ENCODE results near the gene RUFY3. TPM values are rescaled to one million over a fixed set of nuclear protein-coding genes. Genes with fewer than 3 reads are reported as not detected.
A peak's percentile ranks its signal among the peaks of the same experiment; 100 is the strongest.
"Not testable (repeated sequence)": the region's sequence is repeated elsewhere in the genome, so short reads cannot be mapped to it uniquely, and the experiment has no call there.

Gene RUFY3
- total RNA-seq, 2 experiments from 2014 or later = 10.6 to 11.2 TPM

DNA sequence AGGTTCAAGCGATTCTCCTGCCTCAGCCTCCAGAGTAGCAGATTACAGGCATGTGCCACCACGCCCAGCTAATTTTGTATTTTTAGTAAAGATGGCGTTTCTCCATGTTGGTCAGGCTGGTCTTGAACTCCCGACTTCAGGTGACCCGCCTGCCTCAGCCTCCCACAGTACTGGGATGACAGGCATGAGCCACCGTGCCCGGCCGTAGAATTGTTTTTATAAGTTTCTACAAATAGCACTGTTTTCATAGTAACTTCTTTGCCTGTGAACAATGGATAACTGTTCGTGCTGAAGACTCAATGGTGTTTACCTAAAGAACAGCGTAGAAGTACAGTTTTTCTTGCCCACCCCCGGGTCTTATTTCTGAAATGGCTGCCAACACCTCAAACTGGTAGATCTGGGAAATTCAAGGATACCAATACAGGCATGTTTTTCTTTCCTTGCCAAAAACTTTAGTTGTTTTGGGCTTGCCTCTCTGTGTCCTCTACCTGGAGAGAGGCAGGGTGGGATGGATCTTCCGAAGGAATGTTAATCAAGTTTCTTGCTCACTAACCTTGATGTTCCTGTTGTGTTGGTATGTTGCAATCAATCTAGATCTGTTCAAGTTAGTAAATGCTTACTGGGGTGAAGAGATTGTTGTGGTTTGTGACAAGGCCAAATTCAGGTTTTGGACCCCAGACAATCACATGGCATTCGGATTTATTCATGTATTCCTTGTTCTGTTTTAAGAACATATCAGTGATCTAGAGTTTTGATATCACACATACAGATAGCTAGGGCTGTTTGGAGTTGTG lies 2.8 kb upstream of the RUFY3 start:
- Mint-ChIP-seq H3K36me3 (ENCODE audit: low read depth) (no peaks in the 10 kb centered on the region), H3K9me3 (ENCODE audit: low read depth) (no peaks in the 10 kb centered on the region), H3K27ac (no peak overlapping the region), H3K4me1 (peaks cover 39% of the 10 kb centered on the region), H3K4me3 (no peak overlapping the region), H3K27me3 (no peaks in the 10 kb centered on the region)
- ChIA-PET CTCF (interaction anchor here (0.7 kb wide), 1 partner anchor 16 kb away, joined by 3 read pairs; no protein-coding TSS in a partner anchor), POLR2A (no interaction called here)
- ATAC-seq (no peak), DNase-seq (no peak)
- intact Hi-C loops (cut with DNase I, micrococcal nuclease) = no loop called here

DNA sequence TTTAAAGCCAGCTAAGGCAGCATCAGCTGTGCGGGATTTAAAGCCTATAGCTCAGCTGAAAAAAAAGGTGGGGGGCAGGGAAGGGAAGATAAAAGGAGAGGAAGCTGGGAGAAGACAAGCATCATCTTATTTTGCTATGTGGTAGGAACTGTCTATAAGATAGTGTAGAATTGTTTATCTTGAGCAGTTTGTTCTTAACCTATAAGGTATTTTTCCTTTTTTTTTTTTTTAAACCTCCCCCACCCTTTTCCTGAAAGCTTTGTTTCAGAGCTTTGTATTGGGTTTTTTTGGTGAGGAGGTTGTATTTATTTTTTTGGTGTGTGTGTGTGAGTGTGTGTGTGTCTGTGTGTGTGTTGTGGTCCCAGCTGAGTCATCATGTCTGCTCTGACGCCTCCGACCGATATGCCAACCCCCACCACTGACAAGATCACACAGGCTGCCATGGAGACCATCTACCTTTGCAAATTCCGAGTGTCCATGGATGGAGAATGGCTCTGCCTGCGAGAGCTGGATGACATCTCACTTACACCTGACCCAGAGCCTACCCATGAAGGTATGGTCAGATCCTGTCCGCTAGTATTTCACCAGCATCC lies 531 bp downstream of the RUFY3 start:
- H3K4me1 Mint-ChIP-seq = peaks cover 22% of the 10 kb centered on the region
- no peak overlapping the region for H3K27ac Mint-ChIP-seq
- ChIA-PET CTCF (interaction anchor here (0.6 to 2.7 kb wide), 10 partner anchors 12 to 461 kb away, joined by 3 to 6 read pairs (median 4); no protein-coding TSS in a partner anchor), POLR2A (no interaction called here)
- H3K9me3 Mint-ChIP-seq (ENCODE audit: low read depth) = no peaks in the 10 kb centered on the region
- peak; percentile 86 for ATAC-seq
- H3K36me3 Mint-ChIP-seq (ENCODE audit: low read depth) = no peaks in the 10 kb centered on the region
- no peaks in the 10 kb centered on the region for H3K27me3 Mint-ChIP-seq
- intact Hi-C loops (cut with DNase I, micrococcal nuclease) = loop anchor here in 1 of 2 experiments (2.0 kb wide), 1 partner anchor 15 kb away; no protein-coding TSS in a partner anchor
- no peak overlapping the region for H3K4me3 Mint-ChIP-seq
- peak; percentile 51 for DNase-seq

DNA sequence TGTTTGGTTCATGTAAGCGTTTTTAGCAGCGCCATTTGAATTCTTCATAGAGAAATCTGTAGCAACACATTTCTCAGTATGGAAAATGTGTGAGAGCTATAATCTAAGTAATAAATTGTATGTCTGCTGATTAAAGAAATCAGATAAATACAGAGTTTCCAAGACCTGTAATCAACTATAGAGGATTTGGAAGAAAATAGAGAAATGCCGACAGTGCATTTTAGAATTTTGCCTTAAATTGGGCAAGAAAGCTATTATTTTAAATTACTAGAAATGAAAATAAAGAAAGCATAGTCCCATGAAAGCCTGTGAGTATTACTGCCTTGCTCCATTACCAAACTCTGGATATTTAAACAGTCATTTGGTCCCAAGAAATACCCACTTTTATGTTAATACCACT lies 2.7 kb downstream of the RUFY3 start:
- H3K27me3 Mint-ChIP-seq = no peaks in the 10 kb centered on the region
- DNase-seq = no peak
- POLR2A ChIA-PET = interaction anchor here (0.6 kb wide), 1 partner anchor 92 kb away, joined by 3 read pairs; no protein-coding TSS in a partner anchor
- intact Hi-C loops (cut with DNase I, micrococcal nuclease) = no loop called here
- ATAC-seq = no peak
- H3K36me3 Mint-ChIP-seq (ENCODE audit: low read depth) = no peaks in the 10 kb centered on the region
- CTCF ChIA-PET = interaction anchor here (0.8 to 3.4 kb wide), 3 partner anchors 10 to 15 kb away, joined by 5 to 19 read pairs (median 6); no protein-coding TSS in a partner anchor
- H3K4me3 Mint-ChIP-seq = no peak overlapping the region
- peaks cover 22% of the 10 kb centered on the region for H3K4me1 Mint-ChIP-seq
- no peaks in the 10 kb centered on the region for H3K9me3 Mint-ChIP-seq (ENCODE audit: low read depth)
- H3K27ac Mint-ChIP-seq = no peak overlapping the region

DNA sequence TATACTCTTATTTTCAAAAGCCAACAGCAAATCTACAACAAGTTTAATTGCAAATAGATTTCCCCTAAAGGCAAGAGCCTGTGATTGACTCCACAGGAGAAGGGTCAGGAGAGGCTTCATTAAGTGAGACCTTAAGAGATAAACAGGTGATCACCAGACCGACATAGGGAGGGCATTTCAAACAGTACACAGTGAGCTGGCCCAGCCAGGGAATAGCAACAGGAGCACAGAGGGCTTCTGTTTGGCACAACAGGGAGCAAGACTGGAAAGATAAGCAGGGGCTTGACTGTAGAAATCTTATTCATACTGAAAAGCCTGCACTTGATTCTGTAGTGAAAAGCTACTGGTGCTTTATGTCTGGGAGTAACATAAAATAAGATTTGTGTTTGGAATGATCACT lies 3.9 kb downstream of the RUFY3 start:
- Mint-ChIP-seq H3K36me3 (ENCODE audit: low read depth) (no peaks in the 10 kb centered on the region), H3K27me3 (no peaks in the 10 kb centered on the region), H3K4me3 (no peak overlapping the region), H3K9me3 (ENCODE audit: low read depth) (no peaks in the 10 kb centered on the region), H3K4me1 (peaks cover 20% of the 10 kb centered on the region), H3K27ac (no peak overlapping the region)
- ChIA-PET POLR2A (no interaction called here), CTCF (interaction anchor here (3.4 kb wide), 1 partner anchor 9 kb away, joined by 19 read pairs; no protein-coding TSS in a partner anchor)
- ATAC-seq = no peak
- intact Hi-C loops (cut with DNase I, micrococcal nuclease) = no loop called here
- no peak for DNase-seq

DNA sequence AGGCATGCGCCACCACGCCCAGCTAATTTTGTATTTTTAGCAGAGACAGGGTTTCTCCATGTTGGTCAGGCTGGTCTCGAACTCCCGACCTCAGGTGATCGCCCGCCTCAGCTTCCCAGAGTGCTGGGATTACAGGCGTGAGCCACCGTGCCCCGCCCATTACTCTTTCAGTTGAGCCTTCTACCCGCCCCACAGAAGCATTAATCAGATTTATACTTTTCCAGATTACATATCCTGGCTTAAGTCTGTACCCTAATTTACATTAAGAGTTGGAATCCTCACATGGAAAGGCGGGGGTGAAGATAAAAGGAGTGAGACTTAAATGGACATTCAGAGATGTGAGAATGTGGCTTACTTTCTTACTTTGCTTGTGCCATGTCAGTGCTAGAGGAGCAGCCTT lies 4.8 kb downstream of the RUFY3 start:
- DNase-seq; H3K27me3 Mint-ChIP-seq; H3K9me3 Mint-ChIP-seq (ENCODE audit: low read depth); H3K4me3 Mint-ChIP-seq; ATAC-seq; intact Hi-C loops (cut with DNase I, micrococcal nuclease); POLR2A ChIA-PET; H3K27ac Mint-ChIP-seq; CTCF ChIA-PET; H3K36me3 Mint-ChIP-seq (ENCODE audit: low read depth): not testable (repeated sequence)
- H3K4me1 Mint-ChIP-seq = peaks cover 19% of the 10 kb centered on the region

DNA sequence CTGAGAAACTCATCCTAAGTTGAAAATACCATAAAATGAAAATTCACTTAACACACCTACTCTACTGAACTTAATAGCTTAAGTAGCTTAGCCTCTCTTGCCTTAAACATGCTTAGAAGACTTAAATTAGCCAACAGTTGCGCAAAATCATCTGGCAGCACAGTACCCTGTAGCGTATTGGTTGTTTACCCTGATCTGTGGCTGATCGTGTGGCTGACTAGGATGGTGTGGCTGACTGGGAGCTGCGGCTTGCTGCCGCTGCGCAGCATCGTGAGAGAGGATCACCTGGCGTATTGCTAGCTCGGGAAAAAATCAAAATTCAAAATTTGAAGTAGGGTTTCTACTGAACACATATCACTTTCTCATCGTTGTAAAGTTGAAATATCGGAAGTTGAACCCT lies 6.3 kb downstream of the RUFY3 start:
- intact Hi-C loops (cut with DNase I, micrococcal nuclease) = no loop called here
- DNase-seq (no peak), ATAC-seq (no peak)
- ChIA-PET POLR2A (no interaction called here), CTCF (interaction anchor here (0.6 kb wide), 2 partner anchors 104 to 671 kb away, joined by 3 to 4 read pairs; no protein-coding TSS in a partner anchor)
- Mint-ChIP-seq H3K9me3 (ENCODE audit: low read depth) (no peaks in the 10 kb centered on the region), H3K4me1 (peaks cover 11% of the 10 kb centered on the region), H3K27ac (no peak overlapping the region), H3K36me3 (ENCODE audit: low read depth) (no peaks in the 10 kb centered on the region), H3K27me3 (no peaks in the 10 kb centered on the region), H3K4me3 (no peak overlapping the region)

DNA sequence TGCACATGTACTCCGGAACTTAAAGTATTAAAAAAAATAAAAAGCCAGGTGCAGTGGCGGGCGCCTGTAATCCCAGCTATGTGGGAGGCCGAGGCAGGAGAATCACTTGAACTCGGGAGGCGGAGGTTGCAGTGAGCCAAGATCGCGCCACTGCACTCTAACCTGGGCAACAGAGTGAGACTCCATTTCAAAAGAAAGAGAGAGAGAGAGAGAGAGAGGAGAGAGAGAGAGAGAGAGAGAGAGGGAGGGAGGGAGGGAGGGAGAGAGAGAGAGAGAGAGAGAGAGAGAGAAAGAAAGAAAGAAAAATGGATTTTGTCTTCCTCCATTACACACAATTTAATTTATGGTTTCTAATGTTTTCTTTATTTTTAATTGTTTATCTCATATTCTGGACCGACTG lies 11.1 kb downstream of the RUFY3 start:
- H3K4me3 Mint-ChIP-seq; CTCF ChIA-PET; DNase-seq; POLR2A ChIA-PET; H3K36me3 Mint-ChIP-seq (ENCODE audit: low read depth); H3K9me3 Mint-ChIP-seq (ENCODE audit: low read depth); ATAC-seq; H3K27me3 Mint-ChIP-seq: not testable (repeated sequence)
- intact Hi-C loops (cut with DNase I, micrococcal nuclease) = loop anchor here in 1 of 2 experiments (10.0 kb wide), 1 partner anchor 72 kb away; no protein-coding TSS in a partner anchor
- H3K27ac Mint-ChIP-seq = peak overlapping the region; percentile 60
- peaks cover 36% of the 10 kb centered on the region for H3K4me1 Mint-ChIP-seq

DNA sequence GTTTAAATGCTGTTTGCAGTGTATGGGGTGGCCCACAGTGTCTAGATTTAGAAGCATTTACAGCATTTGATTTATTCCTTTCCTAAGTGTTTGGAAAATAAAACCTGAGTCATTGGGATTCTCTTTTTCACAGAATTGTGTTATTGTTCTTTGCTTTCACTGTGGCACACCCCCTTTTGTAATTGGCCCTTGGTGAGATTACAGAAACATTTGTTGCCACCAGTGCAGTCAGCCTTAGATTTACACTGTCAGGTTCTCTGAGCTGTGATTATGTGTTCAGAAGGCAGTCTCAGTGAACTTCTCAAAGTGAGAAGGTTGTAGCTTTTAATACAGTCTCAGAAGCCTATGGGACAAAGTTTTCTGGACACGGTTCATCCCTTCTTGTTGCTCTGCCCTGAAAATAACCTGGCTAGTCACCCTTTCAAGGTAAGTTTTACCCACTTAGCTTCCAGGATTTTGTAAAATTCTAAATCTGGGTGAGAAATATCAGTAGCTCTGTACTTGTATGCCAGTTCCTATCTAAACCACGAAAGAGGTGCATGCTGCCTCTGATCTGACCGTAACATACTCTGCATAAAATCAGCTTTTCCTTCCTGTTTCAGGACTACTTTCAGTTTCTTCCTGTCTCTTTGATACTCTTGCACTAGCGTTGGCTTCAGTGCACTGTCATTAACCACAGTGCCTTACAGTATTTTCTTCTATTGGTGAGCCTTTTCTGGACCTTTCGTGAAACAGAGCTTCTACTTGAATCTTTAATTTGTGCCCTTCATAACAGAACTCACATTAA lies 12.6 kb downstream of the RUFY3 start:
- Mint-ChIP-seq H3K4me3 (peak overlapping the region; percentile 52), H3K4me1 (peaks cover 36% of the 10 kb centered on the region), H3K27ac (peak overlapping the region; percentile 74), H3K27me3 (no peaks in the 10 kb centered on the region), H3K36me3 (ENCODE audit: low read depth) (no peaks in the 10 kb centered on the region), H3K9me3 (ENCODE audit: low read depth) (no peaks in the 10 kb centered on the region)
- DNase-seq (peak; percentile 39), ATAC-seq (peak; percentile 92)
- intact Hi-C loops (cut with DNase I, micrococcal nuclease) = loop anchor here (1.0 to 10.0 kb wide), 4 partner anchors 29 to 70 kb away; partner anchors contain the start of gene UTP3 (in 2 of the 2)
- CTCF ChIA-PET = interaction anchor here (0.6 to 2.8 kb wide), 16 partner anchors 10 to 276 kb away, joined by 3 to 19 read pairs (median 4); partner anchors contain the start of gene RUFY3
- POLR2A ChIA-PET = interaction anchor here (0.6 to 0.9 kb wide), 5 partner anchors 21 to 959 kb away, joined by 3 read pairs; partner anchors contain the start of gene DCK

DNA sequence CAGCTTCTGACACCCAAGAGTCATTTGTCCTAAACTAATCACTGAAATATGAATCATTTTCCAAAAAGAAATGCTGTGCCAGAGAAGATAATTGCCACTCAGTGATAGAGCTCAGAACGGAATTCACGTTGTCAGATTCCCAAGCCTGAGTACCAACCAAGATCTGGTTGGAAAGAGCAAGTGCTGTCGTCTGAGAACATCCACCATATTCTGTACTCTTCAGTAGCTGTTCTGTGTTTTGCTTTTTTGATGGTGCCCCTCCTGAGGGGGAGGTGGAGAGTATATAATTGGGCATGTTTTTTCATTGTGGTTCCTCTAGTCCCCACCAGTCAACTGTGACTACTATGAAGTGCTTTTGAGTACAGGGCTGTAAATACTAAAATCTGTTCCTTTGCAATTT lies 13.2 kb downstream of the RUFY3 start:
- Mint-ChIP-seq H3K9me3 (ENCODE audit: low read depth) (no peaks in the 10 kb centered on the region), H3K4me3 (peak overlapping the region; percentile 52), H3K27me3 (no peaks in the 10 kb centered on the region), H3K36me3 (ENCODE audit: low read depth) (no peaks in the 10 kb centered on the region), H3K27ac (peak overlapping the region; percentile 74), H3K4me1 (peaks cover 36% of the 10 kb centered on the region)
- DNase-seq (no peak), ATAC-seq (peak; percentile 30)
- ChIA-PET CTCF (interaction anchor here (0.6 to 2.8 kb wide), 16 partner anchors 10 to 275 kb away, joined by 3 to 19 read pairs (median 4); partner anchors contain the start of gene DCK), POLR2A (interaction anchor here (0.9 kb wide), 2 partner anchors 82 to 259 kb away, joined by 3 read pairs; partner anchors contain the start of gene DCK)
- intact Hi-C loops (cut with DNase I, micrococcal nuclease) = loop anchor here (1.0 to 10.0 kb wide), 4 partner anchors 30 to 70 kb away; partner anchors contain the start of gene UTP3 (in 2 of the 2)

DNA sequence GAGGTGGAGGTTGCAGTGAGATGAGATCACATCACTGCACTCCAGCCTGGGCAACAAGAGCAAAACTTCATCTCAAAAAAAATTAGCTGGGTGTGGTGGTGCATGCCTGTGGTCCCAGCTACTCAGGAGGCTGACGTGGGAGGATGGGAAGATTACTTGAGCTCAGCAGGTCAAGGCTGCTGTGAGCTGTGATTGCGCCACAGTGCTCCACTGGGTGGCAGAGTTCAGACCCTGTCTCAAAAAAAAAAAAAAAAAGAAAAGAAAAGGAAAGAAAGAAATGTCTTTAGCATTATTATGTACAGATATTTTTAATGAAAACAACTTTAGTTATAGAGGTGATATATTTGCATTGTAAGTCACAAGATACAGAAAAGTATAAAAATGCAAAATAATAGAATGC lies 14.2 kb downstream of the RUFY3 start:
- ATAC-seq (peak; percentile 51), DNase-seq (peak; percentile 63)
- not testable (repeated sequence) for H3K27me3 Mint-ChIP-seq; H3K9me3 Mint-ChIP-seq (ENCODE audit: low read depth); H3K27ac Mint-ChIP-seq; H3K4me3 Mint-ChIP-seq; H3K36me3 Mint-ChIP-seq (ENCODE audit: low read depth)
- peaks cover 36% of the 10 kb centered on the region for H3K4me1 Mint-ChIP-seq
- intact Hi-C loops (cut with DNase I, micrococcal nuclease) = loop anchor here in 1 of 2 experiments (2.0 to 10.0 kb wide), 3 partner anchors 31 to 103 kb away; partner anchors contain the start of gene GRSF1
- ChIA-PET CTCF (interaction anchor here (0.7 to 2.8 kb wide), 9 partner anchors 11 to 274 kb away, joined by 3 to 19 read pairs (median 4); partner anchors contain the start of gene DCK), POLR2A (interaction anchor here (0.6 to 0.9 kb wide), 2 partner anchors 83 to 977 kb away, joined by 3 read pairs; no protein-coding TSS in a partner anchor)

All from activated CD4-positive, alpha-beta T cell treated with anti-CD3 and anti-CD28 coated beads for 36 hours (primary cell).